Effector memory CD8-positive, alpha-beta T cell (primary cell): ENCODE results near the gene ALKBH7.

Experiments
- ATAC-seq: fragments of 150-1000 bp; cut with Tn5 transposase; replicated peaks from 2 replicates; pipeline ENCODE4 v1.10.0; 2021; ENCODE audit warnings: mild to moderate bottlenecking, moderate library complexity
- DNase-seq, 3 experiments: peaks; one replicate each; pipeline ENCODE4 v3.0.0; 2021
- H3K27ac Mint-ChIP-seq, 2 donors: one replicate each; pipeline ENCODE4 v1.8.0; 2022; ENCODE audit warnings: mild to moderate bottlenecking in 2 of 2, mixed read lengths in 2 of 2, moderate library complexity in 2 of 2
- H3K27me3 Mint-ChIP-seq, 2 donors: one replicate each; pipeline ENCODE4 v1.8.0; 2022; ENCODE audit warnings: mixed read lengths in 2 of 2
- H3K36me3 Mint-ChIP-seq: one replicate; pipeline ENCODE4 v1.8.0; 2022; ENCODE audit warnings: mild to moderate bottlenecking, moderate library complexity, mixed read lengths; ENCODE audit not compliant: insufficient read depth
- H3K4me1 Mint-ChIP-seq, 2 donors: one replicate each; pipeline ENCODE4 v1.8.0; 2022; ENCODE audit warnings: low read depth in 2 of 2, mixed read lengths in 2 of 2
- H3K4me3 Mint-ChIP-seq, 2 donors: one replicate each; pipeline ENCODE4 v1.8.0; 2022; ENCODE audit warnings: mild to moderate bottlenecking in 2 of 2, mixed read lengths in 2 of 2, moderate library complexity in 2 of 2
- H3K9me3 Mint-ChIP-seq, 2 donors: one replicate each; pipeline ENCODE4 v1.8.0; 2022; ENCODE audit warnings: mixed read lengths in 2 of 2

ALKBH7 gene

DNA sequence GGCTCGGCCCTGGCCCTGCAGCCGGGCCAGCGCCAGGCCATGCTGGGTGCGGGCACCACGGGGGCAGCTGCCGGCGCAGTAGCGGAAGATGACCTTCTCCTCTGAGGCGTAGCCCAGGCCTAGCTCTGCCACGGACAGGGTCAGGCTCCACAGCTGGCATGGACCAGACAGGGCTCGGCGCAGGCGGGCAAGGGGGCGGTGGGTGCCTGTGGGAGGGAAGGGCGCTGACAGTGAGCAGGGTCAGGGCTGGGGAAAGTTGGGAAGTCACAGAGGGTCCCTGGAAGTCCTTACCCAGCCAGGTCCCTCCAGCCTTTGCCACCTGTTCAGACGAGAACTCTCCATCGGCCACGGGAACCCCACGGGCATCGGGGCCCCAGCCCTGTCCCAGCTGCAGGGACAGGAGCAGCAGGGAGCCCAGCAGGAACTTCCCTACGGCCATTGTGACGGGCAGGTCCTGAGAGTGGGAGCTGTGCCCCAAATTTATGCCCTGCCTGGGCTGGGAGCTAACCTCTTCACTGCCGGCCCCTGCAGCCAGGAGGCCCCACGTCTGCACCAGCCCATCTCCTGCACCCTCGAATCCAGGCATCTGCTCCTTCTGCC is 2.9 kb downstream of the ALKBH7 start, which contains the start of gene PSPN:
Gene PSPN, minus strand, starts transcription at position 523 of the 600 bp plus-strand sequence. Its CDS starts 84 bp downstream, at position 439.
- H3K9me3 Mint-ChIP-seq: no peaks in the 10 kb centered on the region
- ATAC-seq: no peak
- H3K27me3 Mint-ChIP-seq: no peaks in the 10 kb centered on the region
- H3K27ac Mint-ChIP-seq: peak within 1 kb of the TSS in 1 of 2 donors; percentile 26
- DNase-seq: no peak
- peaks cover 51% of the 10 kb centered on the region for H3K36me3 Mint-ChIP-seq
- peaks cover 10% of the 10 kb centered on the region in 2 donors for H3K4me1 Mint-ChIP-seq
- H3K4me3 Mint-ChIP-seq: peak within 1 kb of the TSS in 1 of 2 donors; percentile 19

DNA sequence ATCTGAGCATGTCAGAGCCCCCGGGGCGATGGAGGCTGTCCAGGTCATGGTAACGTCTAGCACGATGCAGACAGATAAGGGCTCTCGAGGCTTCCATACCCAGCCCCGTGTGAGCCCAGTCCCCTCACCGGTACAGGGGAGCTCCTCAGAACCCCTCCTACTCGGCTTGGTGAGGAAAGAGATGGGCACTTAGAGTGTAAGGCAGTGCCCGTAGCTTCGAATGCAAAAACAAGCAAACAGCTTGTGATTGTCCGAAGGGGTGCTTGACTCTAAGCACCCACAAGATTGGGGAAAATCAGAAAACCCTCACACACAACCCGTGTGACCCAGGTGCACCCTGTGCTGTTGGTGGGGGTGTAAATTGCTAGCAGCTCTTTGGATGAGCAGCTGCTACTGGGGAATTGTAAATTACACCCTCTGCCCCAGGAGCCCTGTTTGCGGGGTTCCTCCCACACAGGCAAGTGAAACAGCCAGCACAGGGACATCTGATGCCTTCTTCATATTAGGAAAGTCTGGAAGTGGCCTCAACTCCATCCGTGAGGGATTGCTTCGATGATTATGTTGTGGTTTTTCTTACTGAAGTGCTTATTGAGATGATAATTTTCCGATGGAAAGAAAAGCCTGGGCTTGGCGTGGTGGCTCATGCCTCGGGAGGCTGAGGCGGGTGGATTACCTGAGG is 4.1 kb downstream of the ALKBH7 start:
- peaks cover 63% of the 10 kb centered on the region for H3K36me3 Mint-ChIP-seq
- no peaks in the 10 kb centered on the region for H3K9me3 Mint-ChIP-seq
- DNase-seq (no peak), ATAC-seq (no peak)
- no peaks in the 10 kb centered on the region for H3K27me3 Mint-ChIP-seq
- H3K4me1 Mint-ChIP-seq: peaks cover 8 to 10% of the 10 kb centered on the region in 2 donors
- H3K27ac Mint-ChIP-seq: peak overlapping the region in 1 of 2 donors; percentile 26
- no peak overlapping the region for H3K4me3 Mint-ChIP-seq

DNA sequence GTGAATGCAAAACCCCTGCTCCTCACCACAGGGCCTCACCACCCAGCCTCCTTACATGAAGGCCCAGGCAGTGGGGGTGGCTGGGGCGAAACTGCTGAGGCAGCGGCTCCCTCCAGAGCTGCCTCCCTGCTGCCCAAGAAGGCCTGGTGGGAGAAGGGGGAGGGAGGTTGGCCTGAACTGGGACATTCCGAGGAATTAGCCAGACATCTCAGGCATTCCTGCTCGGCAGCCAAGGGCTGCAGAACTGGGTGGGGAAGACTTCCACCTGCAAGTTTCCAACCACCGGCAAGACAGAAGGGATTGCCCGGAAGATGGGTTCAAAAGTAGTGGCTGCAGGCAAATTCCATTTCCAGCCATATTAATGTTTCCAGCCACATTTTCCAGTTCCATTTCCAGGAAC is 5.4 kb downstream of the ALKBH7 start:
- Mint-ChIP-seq H3K4me3 (no peak overlapping the region), H3K9me3 (no peaks in the 10 kb centered on the region), H3K4me1 (peaks cover 4 to 6% of the 10 kb centered on the region in 2 donors), H3K36me3 (peaks cover 66% of the 10 kb centered on the region), H3K27me3 (no peaks in the 10 kb centered on the region), H3K27ac (peak overlapping the region in 1 of 2 donors; percentile 77)
- DNase-seq (no peak), ATAC-seq (no peak)

DNA sequence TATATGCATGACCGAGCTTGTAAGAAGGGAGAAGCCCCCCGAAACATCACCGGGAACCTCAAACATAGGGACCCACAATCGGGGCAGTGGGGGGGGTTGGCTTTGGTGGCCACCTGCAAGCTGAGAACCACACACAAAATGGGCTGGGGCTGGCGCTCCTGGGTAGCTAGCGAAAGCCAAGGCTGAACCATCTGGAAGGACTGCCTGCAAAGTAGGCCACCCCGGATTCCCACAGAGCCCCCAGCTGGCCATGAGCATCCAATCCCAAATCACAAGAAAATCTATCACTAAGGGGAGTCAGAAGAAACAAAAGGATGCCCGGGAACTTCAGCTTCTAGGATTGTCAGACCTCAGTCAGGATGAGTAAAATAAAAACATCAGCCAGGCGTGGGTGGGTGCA is 5.9 kb downstream of the ALKBH7 start:
- Mint-ChIP-seq H3K36me3 (peaks cover 67% of the 10 kb centered on the region), H3K9me3 (no peaks in the 10 kb centered on the region), H3K27me3 (no peaks in the 10 kb centered on the region), H3K4me1 (peaks cover 4% of the 10 kb centered on the region in 2 donors), H3K4me3 (no peak overlapping the region), H3K27ac (peak overlapping the region in 1 of 2 donors; percentile 77)
- ATAC-seq (no peak), DNase-seq (no peak)

DNA sequence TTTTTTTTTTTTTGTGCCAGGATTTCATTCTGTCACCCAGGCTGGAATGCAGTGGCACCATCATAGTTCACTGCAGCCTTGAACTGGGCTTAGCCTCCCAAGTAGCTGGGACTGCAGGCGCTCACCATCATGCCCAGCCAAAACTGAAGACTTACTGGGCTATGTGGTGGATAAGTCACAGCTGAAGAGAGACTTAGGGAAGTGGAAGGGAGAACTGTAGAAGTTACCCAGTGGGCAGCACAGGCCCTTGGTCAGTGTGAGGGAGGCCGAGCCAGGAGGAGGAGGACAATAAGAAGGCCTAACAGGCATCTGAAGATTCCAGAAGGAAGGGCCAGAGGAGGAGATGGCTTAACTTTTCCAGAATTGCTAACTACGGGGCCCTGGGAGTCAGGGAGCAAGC is 7.2 kb downstream of the ALKBH7 start:
- H3K4me3 Mint-ChIP-seq: no peak overlapping the region
- ATAC-seq: no peak
- peaks cover 72% of the 10 kb centered on the region for H3K36me3 Mint-ChIP-seq
- H3K27me3 Mint-ChIP-seq: no peaks in the 10 kb centered on the region
- no peaks in the 10 kb centered on the region for H3K9me3 Mint-ChIP-seq
- no peak for DNase-seq
- H3K27ac Mint-ChIP-seq: no peak overlapping the region
- no peaks in the 10 kb centered on the region for H3K4me1 Mint-ChIP-seq

DNA sequence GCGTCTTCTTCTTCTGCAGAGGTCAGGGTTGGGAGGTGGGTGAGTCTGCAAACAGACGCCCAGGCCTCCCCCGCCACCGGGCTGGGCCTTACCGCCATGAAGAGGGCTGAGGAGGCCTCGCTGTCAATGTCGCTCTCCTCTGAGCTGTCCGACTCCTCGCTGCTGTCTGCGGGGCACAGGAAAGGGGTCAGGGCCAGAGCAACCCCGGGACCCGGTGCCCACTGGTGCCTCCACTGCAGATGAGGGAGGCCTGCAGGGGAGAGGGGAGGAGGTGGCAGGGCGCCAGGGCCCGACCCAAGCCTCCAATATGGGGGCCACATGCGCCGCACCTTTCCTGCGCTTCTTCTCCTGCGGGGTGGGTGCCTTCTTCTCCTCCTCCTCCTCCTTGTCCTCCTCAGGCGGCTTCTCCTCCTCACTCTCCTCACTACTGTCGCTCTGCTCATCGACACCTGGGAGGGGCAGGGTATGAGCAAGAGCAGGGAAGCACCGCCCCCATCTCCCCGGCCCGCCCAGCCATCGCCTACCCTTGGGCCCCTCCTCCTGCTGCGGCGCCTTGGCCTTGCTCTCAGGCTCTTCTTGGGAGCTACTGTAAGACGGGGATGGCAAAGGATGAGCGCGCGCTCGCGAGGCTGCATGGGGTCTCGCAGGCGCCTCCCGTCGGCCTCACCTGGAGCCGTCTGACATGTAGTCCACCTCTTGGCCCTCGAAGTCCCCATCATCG is 8.6 kb downstream of the ALKBH7 start:
- Mint-ChIP-seq H3K4me3 (no peak overlapping the region), H3K9me3 (no peaks in the 10 kb centered on the region), H3K36me3 (peaks cover 78% of the 10 kb centered on the region), H3K27ac (peak overlapping the region in 1 of 2 donors; percentile 80), H3K27me3 (no peaks in the 10 kb centered on the region), H3K4me1 (no peaks in the 10 kb centered on the region)
- DNase-seq (no peak), ATAC-seq (no peak)

DNA sequence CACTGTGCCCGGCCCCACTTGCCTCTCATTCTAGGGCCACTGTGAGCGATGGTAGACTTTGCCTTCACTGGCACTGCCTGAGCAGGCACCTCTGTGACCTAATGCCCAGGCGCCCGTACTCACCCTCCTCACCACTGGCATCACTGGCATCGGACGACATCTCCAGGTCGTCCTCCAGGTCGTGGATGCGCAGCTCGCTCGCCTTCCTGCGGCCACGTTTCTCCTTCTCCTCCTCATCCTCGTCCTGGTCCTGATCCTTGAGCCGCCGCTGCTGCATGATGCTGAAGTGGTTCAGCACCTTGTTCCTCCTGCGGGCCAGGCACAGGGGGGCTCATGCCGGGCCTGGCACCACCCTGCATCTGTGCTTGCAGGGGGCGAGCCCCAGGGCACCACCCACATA is 10.6 kb downstream of the ALKBH7 start:
- DNase-seq (no peak), ATAC-seq (no peak)
- Mint-ChIP-seq H3K36me3 (peaks cover 94% of the 10 kb centered on the region), H3K27me3 (no peaks in the 10 kb centered on the region), H3K27ac (no peak overlapping the region), H3K9me3 (no peaks in the 10 kb centered on the region), H3K4me1 (peaks cover 0 to under 1% of the 10 kb centered on the region in 2 donors), H3K4me3 (no peak overlapping the region)

DNA sequence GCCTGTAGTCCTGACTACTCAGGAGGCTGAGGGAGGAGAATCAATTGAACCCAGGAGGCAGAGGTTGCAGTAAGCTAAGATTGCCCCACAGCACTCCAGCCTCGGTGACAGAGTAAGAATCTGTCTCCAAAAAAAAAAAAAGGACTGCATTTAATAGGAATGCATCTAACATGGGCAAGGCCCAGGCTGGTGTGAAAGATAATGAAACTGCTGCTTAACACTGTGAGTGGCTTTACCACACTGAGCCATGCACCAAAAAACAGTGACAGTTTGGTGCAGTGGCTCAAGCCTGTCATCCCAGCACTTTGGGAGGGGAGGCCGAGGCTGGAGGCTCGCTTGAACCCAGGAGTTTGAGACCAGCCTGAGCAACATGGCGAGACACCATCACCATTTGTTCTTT is 11.8 kb downstream of the ALKBH7 start:
- Mint-ChIP-seq H3K4me1 (peaks cover 0 to 4% of the 10 kb centered on the region in 2 donors), H3K27me3 (no peaks in the 10 kb centered on the region), H3K36me3 (peaks cover 93% of the 10 kb centered on the region), H3K9me3 (no peaks in the 10 kb centered on the region), H3K4me3 (no peak overlapping the region), H3K27ac (no peak overlapping the region)
- ATAC-seq (no peak), DNase-seq (no peak)

DNA sequence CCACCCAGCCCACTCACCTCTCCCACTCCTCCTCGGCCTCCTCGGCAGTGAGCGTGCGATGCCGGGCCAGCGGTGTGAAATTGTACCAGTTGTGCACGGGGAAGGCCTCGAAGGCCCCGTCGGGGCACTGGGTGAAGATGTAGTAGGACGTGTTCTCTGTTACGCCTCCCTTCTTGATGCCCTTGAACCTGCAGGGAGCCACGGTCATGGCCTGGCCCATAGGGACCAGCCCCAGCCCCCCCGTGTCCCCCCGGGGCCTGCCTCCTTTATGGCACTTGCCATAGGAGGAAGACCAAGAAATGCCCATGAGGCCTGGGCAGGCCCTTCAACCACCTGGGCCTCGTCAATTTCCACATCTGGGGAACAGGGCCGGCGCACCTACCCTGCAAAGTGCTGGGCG is 14.8 kb downstream of the ALKBH7 start:
- no peak for ATAC-seq
- Mint-ChIP-seq H3K4me3 (no peak overlapping the region), H3K4me1 (peaks cover 11 to 17% of the 10 kb centered on the region in 2 donors), H3K36me3 (peaks cover 88% of the 10 kb centered on the region), H3K27me3 (no peaks in the 10 kb centered on the region), H3K9me3 (no peaks in the 10 kb centered on the region), H3K27ac (no peak overlapping the region)
- no peak for DNase-seq

DNA sequence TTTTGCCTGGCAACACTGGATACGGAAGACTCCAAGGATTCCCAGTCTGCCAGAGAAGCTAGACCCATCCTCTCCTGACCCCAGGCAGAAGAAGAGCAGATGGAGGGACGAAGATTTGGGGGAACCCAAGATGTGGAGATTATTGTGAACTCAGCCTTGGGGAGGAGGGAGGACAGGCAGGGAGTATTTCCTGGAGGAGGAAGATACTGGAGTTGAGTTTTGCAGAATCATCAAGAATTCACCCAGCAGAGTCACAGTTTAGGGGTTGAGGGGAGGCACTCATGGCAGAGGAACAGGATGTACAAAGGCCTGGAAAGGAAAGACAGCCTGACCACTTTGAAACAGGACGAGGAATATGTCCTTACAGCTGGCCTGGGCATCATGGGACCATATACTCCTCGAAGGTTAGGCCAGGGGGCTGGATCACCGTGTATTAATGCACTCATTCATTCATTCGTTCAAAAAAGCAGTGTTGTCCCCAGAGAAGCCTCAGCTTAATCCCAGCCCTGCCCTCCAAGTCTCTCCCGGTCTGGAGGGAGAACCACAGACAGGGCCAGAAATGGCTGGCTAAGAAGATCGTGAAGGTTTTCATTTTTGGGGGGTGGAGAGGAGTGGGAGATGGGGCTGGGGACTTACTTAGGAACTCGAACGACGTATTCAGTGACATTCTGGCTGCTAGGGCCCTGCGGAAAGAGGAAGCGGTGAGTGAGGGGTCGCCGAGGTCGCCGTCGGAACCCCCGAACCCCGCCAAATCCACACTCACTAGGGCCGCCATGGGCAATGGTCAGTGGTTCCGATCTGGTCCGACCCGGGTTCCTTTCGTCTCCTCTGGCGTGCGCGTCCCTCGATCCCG is 19.9 kb downstream of the ALKBH7 start:
- H3K36me3 Mint-ChIP-seq: peaks cover 60% of the 10 kb centered on the region
- H3K4me1 Mint-ChIP-seq: peaks cover 21 to 31% of the 10 kb centered on the region in 2 donors
- ATAC-seq (no peak), DNase-seq (no peak)
- peak overlapping the region; percentile 94 to 95 for H3K4me3 Mint-ChIP-seq
- H3K27ac Mint-ChIP-seq: peak overlapping the region; percentile 96 to 99
- H3K9me3 Mint-ChIP-seq: no peaks in the 10 kb centered on the region
- no peaks in the 10 kb centered on the region for H3K27me3 Mint-ChIP-seq

DNA sequence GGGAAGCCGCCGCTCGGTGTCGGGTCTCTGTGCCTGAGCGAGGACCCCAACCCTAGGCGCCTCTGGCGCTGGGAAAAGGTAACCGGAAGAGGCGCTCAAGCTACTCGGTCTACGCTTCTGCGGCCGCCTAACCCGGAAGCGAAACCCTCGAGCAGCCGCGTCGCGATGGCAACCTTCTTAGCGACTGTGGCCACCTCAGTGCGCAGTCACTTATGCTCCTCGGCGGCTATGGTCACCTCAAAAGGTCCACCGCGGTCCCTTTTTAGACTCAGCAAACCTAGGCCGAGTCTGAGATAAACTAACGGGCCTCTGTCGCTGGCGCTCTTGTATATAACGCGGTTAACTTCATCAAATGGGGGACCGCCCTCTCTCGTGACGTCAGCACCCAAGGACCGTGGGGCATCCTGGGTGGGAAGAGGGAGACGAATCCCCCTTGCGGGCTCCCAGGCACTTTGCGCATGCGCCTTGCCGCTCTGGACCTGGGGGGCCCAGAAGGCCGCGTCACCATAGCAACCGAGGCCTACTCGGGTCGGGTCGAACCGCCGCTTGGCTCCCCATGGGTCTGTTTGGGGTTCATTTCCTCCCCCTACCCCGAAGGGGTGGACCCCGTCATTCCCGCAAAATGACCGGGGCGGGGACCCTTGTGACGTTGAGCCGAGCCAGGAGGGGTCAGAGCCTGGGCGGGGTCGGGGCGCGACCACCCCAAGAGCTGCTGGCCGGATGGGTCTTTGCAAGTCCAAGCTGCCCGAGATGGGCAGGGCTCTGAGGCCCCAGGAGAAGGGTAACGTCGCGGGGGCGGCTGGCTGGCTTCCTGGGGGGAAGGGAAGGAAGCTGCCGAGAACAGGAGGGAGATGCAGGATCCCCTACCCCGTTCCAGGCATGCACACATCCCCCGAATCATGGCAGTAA is 20.7 kb downstream of the ALKBH7 start, which contains the start of gene GTF2F1:
Gene GTF2F1, minus strand, starts transcription at position 91 of the 909 bp plus-strand sequence. CDS start 169 bp downstream, outside the sequence.
- ATAC-seq (peak; percentile 82), DNase-seq (peak; percentile 92 to 95 (median 92))
- peaks cover 21 to 29% of the 10 kb centered on the region in 2 donors for H3K4me1 Mint-ChIP-seq
- peaks cover 52% of the 10 kb centered on the region for H3K36me3 Mint-ChIP-seq
- no peaks in the 10 kb centered on the region for H3K9me3 Mint-ChIP-seq
- no peaks in the 10 kb centered on the region for H3K27me3 Mint-ChIP-seq
- H3K4me3 Mint-ChIP-seq: peak within 1 kb of the TSS; percentile 94 to 95
- H3K27ac Mint-ChIP-seq: peak within 1 kb of the TSS; percentile 96 to 99

DNA sequence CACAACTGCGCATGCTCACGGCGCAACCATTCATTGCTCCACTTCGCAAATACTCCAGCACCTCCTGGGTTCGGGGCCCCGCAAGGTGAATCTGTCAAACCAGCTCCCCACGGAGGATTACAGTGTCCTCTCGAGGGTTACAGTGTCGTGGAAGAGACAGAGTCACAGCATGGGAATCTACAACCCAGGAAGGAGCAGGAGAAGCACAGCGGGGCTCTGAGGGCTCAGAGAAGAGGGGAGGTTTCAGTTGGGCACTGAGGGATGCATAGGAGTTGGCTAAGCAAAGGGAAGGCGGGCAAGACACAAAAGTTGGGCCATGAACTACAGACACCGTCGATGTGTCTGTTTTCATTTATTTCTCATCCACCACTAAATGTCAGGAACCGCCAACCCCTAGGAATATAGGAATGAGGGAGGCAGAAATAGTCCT is 21.4 kb downstream of the ALKBH7 start:
- Mint-ChIP-seq H3K4me3 (peak overlapping the region; percentile 94 to 95), H3K27me3 (no peaks in the 10 kb centered on the region), H3K27ac (peak overlapping the region; percentile 96 to 99), H3K9me3 (no peaks in the 10 kb centered on the region), H3K4me1 (peaks cover 21 to 27% of the 10 kb centered on the region in 2 donors), H3K36me3 (peaks cover 45% of the 10 kb centered on the region)
- DNase-seq: no peak
- no peak for ATAC-seq
